Natural killer cell (primary cell): ENCODE data around the gene CEP57. TPM values are rescaled to one million over a fixed set of nuclear protein-coding genes. Genes with fewer than 3 reads are reported as not detected.
"Not testable (repeated sequence)": the region's sequence is repeated elsewhere in the genome, so short reads cannot be mapped to it uniquely, and the experiment has no call there.

ENCODE experiments used
- ATAC-seq, 3 donors: fragments of 150-1000 bp in 2 of 3; fragments of 200-7000 bp in 1 of 3; cut with Tn5 transposase; 1 replicate in 1 of 3; 2 replicates in 2 of 3; pipeline ENCODE4 v1.10.0; 2021; ENCODE audit warnings: mild to moderate bottlenecking in 2 of 3, moderate library complexity in 2 of 3
- DNase-seq, 2 donors: peaks; one replicate each; pipeline versions ENCODE4 v3.0.0 to v3.0.0-alpha.2; 2013 to 2021; ENCODE audit warnings: mixed read lengths in 1 of 2
- H3K27ac ChIP-seq: one replicate; pipeline ENCODE4 v1.5.1; 2013; ENCODE audit warnings: mild to moderate bottlenecking, low read length
- H3K27me3 ChIP-seq: one replicate; pipeline ENCODE4 v1.6.1; 2013; ENCODE audit warnings: low read length; ENCODE audit not compliant: control insufficient read depth, insufficient read depth
- H3K36me3 ChIP-seq: one replicate; pipeline ENCODE4 v1.6.1; 2013; ENCODE audit warnings: low read length; ENCODE audit not compliant: control insufficient read depth, insufficient read depth
- H3K4me1 ChIP-seq: one replicate; pipeline ENCODE4 v1.6.1; 2013; ENCODE audit warnings: low read length; ENCODE audit not compliant: control insufficient read depth, insufficient read depth
- H3K4me3 ChIP-seq: one replicate; pipeline ENCODE4 v1.5.1; 2013; ENCODE audit warnings: low read length
- H3K9me3 ChIP-seq: one replicate; pipeline ENCODE4 v1.6.1; 2013; ENCODE audit warnings: low read length; ENCODE audit not compliant: control insufficient read depth, insufficient read depth
- H3K27ac Mint-ChIP-seq, 2 donors: one replicate each; pipeline ENCODE4 v1.8.0; 2022; ENCODE audit warnings: mild to moderate bottlenecking in 2 of 2, mixed read lengths in 2 of 2, moderate library complexity in 1 of 2
- H3K27me3 Mint-ChIP-seq, 2 donors: one replicate each; pipeline ENCODE4 v1.8.0; 2022; ENCODE audit warnings: low read depth in 2 of 2, mixed read lengths in 2 of 2
- H3K36me3 Mint-ChIP-seq: one replicate; pipeline ENCODE4 v1.8.0; 2022; ENCODE audit warnings: mixed read lengths
- H3K4me1 Mint-ChIP-seq, 2 donors: one replicate each; pipeline ENCODE4 v1.8.0; 2022; ENCODE audit warnings: mixed read lengths in 2 of 2
- H3K4me3 Mint-ChIP-seq: one replicate; pipeline ENCODE4 v1.8.0; 2022; ENCODE audit warnings: mild to moderate bottlenecking, moderate library complexity, mixed read lengths
- H3K9me3 Mint-ChIP-seq, 2 donors: one replicate each; pipeline ENCODE4 v1.8.0; 2022; ENCODE audit warnings: mixed read lengths in 2 of 2
- WGBS: methylation state at CpG from one replicate; pipeline ENCODE4 v1.1.7; 2013; ENCODE audit warnings: missing lambda C conversion rate; ENCODE audit not compliant: insufficient coverage; 5-methylcytosine and 5-hydroxymethylcytosine counted together
- intact Hi-C: fragments of 100-400 bp; cut with micrococcal nuclease; formaldehyde crosslinking; loops from one replicate; pipeline ENCODE4 v1.14.2; 2022
- total RNA-seq, 4 donors: library from RNA; stranded (reverse); fragments of 120-200 nt in 1 of 4; gene quantifications; one replicate each; pipeline versions ENCODE4 v1.2.3 to v1.2.4, GENCODE V29; 2013 to 2022
- TF ChIP-seq, protein P1 (sequence below): fragments of 200-600 bp; IDR thresholded peaks from one replicate; pipeline ENCODE4 v1.8.0; 2022; ENCODE audit warnings: antibody characterized with exemption

The CEP57 gene
- total RNA-seq, 3 donors from 2014 or later (not counting 1 experiment from before 2014, with no cell fraction given) = 40.8 to 64.9 (median 55.1) TPM

DNA sequence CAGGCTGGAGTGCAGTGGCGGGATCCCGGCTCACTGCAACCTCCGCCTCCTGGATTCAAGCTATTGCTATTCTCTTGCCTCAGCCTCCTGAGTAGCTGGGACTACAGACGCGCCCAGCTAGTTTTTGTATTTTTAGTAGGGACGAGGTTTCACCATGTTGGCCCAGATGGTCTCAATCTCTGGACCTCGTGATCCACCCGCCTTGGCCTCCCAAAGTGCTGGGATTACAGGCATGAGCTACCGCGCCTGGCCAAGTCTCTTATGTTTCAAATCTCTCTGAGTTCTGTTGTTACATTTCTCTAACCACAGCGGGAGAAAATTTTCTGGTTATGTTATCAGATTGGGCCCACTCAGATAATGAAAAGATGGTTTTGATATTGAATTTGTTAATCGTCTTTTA is 10.1 kb downstream of the CEP57 start:
- Histone ChIP-seq H3K27ac (no peak overlapping the region), H3K9me3 (no peaks in the 10 kb centered on the region), H3K4me3 (no peak overlapping the region), H3K4me1 (no peaks in the 10 kb centered on the region), H3K27me3 (no peaks in the 10 kb centered on the region), H3K36me3 (peaks cover 25% of the 10 kb centered on the region)
- TF ChIP-seq, protein P1, sequence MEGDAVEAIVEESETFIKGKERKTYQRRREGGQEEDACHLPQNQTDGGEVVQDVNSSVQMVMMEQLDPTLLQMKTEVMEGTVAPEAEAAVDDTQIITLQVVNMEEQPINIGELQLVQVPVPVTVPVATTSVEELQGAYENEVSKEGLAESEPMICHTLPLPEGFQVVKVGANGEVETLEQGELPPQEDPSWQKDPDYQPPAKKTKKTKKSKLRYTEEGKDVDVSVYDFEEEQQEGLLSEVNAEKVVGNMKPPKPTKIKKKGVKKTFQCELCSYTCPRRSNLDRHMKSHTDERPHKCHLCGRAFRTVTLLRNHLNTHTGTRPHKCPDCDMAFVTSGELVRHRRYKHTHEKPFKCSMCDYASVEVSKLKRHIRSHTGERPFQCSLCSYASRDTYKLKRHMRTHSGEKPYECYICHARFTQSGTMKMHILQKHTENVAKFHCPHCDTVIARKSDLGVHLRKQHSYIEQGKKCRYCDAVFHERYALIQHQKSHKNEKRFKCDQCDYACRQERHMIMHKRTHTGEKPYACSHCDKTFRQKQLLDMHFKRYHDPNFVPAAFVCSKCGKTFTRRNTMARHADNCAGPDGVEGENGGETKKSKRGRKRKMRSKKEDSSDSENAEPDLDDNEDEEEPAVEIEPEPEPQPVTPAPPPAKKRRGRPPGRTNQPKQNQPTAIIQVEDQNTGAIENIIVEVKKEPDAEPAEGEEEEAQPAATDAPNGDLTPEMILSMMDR = no peak
- Mint-ChIP-seq H3K4me3 (no peak overlapping the region), H3K9me3 (no peaks in the 10 kb centered on the region), H3K27me3 (no peaks in the 10 kb centered on the region), H3K36me3 (no peaks in the 10 kb centered on the region), H3K4me1 (peaks cover 10 to 12% of the 10 kb centered on the region in 2 donors), H3K27ac (no peak overlapping the region)
- ATAC-seq = no peak
- intact Hi-C loops = no loop called here
- WGBS = 98% methylated on average over 10 of the region's 12 CpGs
- no peak for DNase-seq

DNA sequence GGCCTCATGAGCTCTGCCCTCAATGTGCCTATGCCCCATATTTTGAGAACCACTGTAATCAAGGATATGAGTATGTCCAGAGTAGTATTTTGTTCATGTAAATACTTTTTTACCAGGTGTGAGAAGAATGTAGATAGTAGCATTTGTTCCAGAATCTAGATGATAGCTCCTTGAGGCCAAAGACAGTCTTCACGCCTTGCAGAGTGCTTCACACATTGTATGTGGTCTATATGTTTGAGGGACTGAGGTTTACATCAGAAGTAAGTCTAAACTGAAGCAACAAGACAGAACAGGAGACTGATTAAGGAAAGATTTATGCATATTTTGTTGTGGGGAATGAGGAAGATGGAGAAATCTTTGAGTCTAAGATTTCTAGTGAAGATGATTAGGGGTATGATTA is 12.5 kb downstream of the CEP57 start:
- ATAC-seq (peak; percentile 60 to 96 (median 73)), DNase-seq (no peak)
- Histone ChIP-seq H3K36me3 (peaks cover 28% of the 10 kb centered on the region), H3K4me3 (no peak overlapping the region), H3K27ac (no peak overlapping the region), H3K27me3 (no peaks in the 10 kb centered on the region), H3K4me1 (no peaks in the 10 kb centered on the region), H3K9me3 (no peaks in the 10 kb centered on the region)
- H3K27me3 Mint-ChIP-seq = no peaks in the 10 kb centered on the region
- 45% methylated on average over 1 of the region's 1 CpG for WGBS
- H3K36me3 Mint-ChIP-seq = no peaks in the 10 kb centered on the region
- no peaks in the 10 kb centered on the region for H3K9me3 Mint-ChIP-seq
- TF ChIP-seq, protein P1 = no peak
- H3K4me3 Mint-ChIP-seq = no peak overlapping the region
- H3K4me1 Mint-ChIP-seq = peaks cover 6 to 12% of the 10 kb centered on the region in 2 donors
- intact Hi-C loops = no loop called here
- H3K27ac Mint-ChIP-seq = peak overlapping the region; percentile 4 to 9

DNA sequence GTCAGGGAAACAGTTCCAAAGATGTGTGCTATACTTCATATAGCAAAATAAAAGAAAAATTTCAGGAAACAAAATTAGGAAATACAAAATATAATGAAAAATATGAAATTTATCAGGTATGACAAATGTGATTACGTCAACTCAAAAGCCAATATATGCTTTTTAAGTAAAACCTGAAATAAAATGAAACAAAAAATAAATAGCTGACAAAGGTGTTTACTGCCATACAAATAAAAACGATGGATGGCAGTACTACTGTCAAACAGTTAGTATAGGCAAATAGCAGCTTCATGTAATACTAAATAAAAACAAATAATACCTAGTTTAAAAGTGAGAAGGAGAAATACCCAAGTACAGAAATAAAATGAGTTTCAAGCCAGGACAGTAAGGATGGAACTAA is 13.7 kb downstream of the CEP57 start:
- DNase-seq (no peak), ATAC-seq (no peak)
- TF ChIP-seq, protein P1 = no peak
- no peaks in the 10 kb centered on the region for H3K36me3 Mint-ChIP-seq
- no peak overlapping the region for H3K4me3 ChIP-seq
- H3K27ac ChIP-seq = no peak overlapping the region
- intact Hi-C loops = no loop called here
- H3K27me3 ChIP-seq = no peaks in the 10 kb centered on the region
- peaks cover 28% of the 10 kb centered on the region for H3K36me3 ChIP-seq
- H3K27me3 Mint-ChIP-seq = no peaks in the 10 kb centered on the region
- H3K4me1 Mint-ChIP-seq = peaks cover 6 to 12% of the 10 kb centered on the region in 2 donors
- WGBS = no CpG with 5 or more reads among the region's 2 CpGs
- H3K9me3 Mint-ChIP-seq = no peaks in the 10 kb centered on the region
- no peak overlapping the region for H3K27ac Mint-ChIP-seq
- no peak overlapping the region for H3K4me3 Mint-ChIP-seq
- no peaks in the 10 kb centered on the region for H3K4me1 ChIP-seq
- no peaks in the 10 kb centered on the region for H3K9me3 ChIP-seq

DNA sequence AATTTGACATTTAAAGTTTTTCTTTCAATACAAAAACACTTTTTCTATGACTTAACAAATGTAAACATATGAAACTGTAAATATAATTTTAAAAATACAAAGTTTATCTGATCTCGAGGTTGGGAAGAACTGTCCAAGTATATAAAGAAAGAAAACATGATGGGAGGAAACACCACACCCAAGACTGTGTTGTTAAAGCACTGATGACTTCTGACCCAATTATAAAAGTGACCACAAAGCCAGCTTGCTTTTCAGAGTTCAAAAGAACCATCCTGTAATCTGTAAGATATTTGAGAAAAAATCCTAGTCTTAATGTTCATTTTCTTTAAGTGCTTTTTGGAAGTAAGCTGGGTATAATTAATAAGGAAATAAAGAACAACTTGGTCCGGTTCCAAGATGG is 15.6 kb downstream of the CEP57 start:
- no peaks in the 10 kb centered on the region for H3K9me3 ChIP-seq
- DNase-seq (no peak), ATAC-seq (peak in 1 of 3 donors; percentile 40)
- no peaks in the 10 kb centered on the region for H3K27me3 ChIP-seq
- no peaks in the 10 kb centered on the region for H3K4me1 ChIP-seq
- Mint-ChIP-seq H3K4me1 (peaks cover 6 to 12% of the 10 kb centered on the region in 2 donors), H3K4me3 (peak overlapping the region; percentile 50), H3K36me3 (no peaks in the 10 kb centered on the region), H3K9me3 (no peaks in the 10 kb centered on the region), H3K27ac (peak overlapping the region in 1 of 2 donors; percentile 65), H3K27me3 (no peaks in the 10 kb centered on the region)
- H3K4me3 ChIP-seq = no peak overlapping the region
- H3K36me3 ChIP-seq = peaks cover 15% of the 10 kb centered on the region
- TF ChIP-seq, protein P1 = no peak
- intact Hi-C loops = no loop called here
- WGBS = 89% methylated on average over 1 of the region's 2 CpGs
- no peak overlapping the region for H3K27ac ChIP-seq

DNA sequence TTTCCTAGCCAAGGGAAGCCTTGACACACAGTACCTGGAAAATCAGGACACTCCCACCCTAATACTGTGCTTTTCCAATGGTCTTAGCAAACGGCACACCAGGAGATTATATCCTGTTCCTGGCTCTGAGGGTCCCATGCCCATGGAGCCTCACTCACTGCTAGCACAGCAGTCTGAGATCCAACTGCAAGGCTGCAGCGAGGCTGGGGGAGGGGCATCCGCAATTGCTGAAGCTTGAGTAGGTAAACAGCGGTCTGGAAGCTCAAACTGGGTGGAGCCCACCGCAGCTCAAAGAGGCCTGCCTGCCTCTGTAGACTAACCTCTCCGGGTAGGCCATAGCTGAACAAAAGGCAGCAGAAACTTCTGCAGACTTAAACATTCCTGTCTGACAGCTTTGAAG is 16.2 kb downstream of the CEP57 start:
- H3K4me3 ChIP-seq, H3K27ac Mint-ChIP-seq, H3K27me3 ChIP-seq, H3K36me3 Mint-ChIP-seq, H3K9me3 ChIP-seq, H3K4me3 Mint-ChIP-seq, H3K27ac ChIP-seq, ATAC-seq, DNase-seq, H3K9me3 Mint-ChIP-seq, intact Hi-C loops, H3K4me1 ChIP-seq, H3K27me3 Mint-ChIP-seq: not testable (repeated sequence)
- H3K4me1 Mint-ChIP-seq = peaks cover 6 to 12% of the 10 kb centered on the region in 2 donors
- H3K36me3 ChIP-seq = peaks cover 11% of the 10 kb centered on the region
- 99% methylated on average over 6 of the region's 6 CpGs for WGBS
